ENCODE data around the gene CYP26A1.

GRCh38 chr10:93113042-93113441 lies 39.3 kb downstream of the CYP26A1 start:
- no peak for TF ChIP-seq CTCF (IDR thresholded peaks at IDR 0.05; ENCODE audit: insufficient read depth, low read depth, low read length)
- no peak for TF ChIP-seq EZH2 (IDR thresholded peaks at IDR 0.05; ENCODE audit: insufficient read depth, low read length)

Measured in astrocyte (in vitro differentiated cells and primary cell).